K562 (cell line): ENCODE data around the gene ADM2. TPM values are rescaled to one million over a fixed set of nuclear protein-coding genes. Genes with fewer than 3 reads are reported as not detected.
A peak's percentile ranks its signal among the peaks of the same experiment; 100 is the strongest.

Experiments used
- ASH1L ChIP-seq: fragments of 450-650 bp; IDR thresholded peaks from 2 replicates; pipeline ENCODE4 v1.6.1; 2018; ENCODE audit warnings: borderline replicate concordance, mild to moderate bottlenecking, low read depth; ENCODE audit not compliant: partially characterized antibody
- CBX5 ChIP-seq: IDR thresholded peaks from 2 replicates; pipeline ENCODE4 v1.6.1; 2014; ENCODE audit warnings: low read depth, borderline replicate concordance
- ETV5 ChIP-seq: sonication (generic); formaldehyde crosslinking; IDR thresholded peaks from 2 replicates; pipeline ENCODE4 v1.4.0; 2020; ENCODE audit warnings: low read depth, mild to moderate bottlenecking, missing genetic modification reagents
- FOS ChIP-seq: IDR thresholded peaks from 3 replicates; pipeline ENCODE4 v1.6.1; 2011; ENCODE audit not compliant: insufficient read length; ENCODE audit errors: extremely low read depth
- HDAC8 ChIP-seq: fragments of 450-650 bp; IDR thresholded peaks from 2 replicates; pipeline ENCODE4 v1.6.1; 2016; ENCODE audit warnings: mild to moderate bottlenecking, missing genetic modification characterization, moderate library complexity, missing compliant biosample characterization
- MAFF ChIP-seq: IDR thresholded peaks from 2 replicates; pipeline ENCODE4 v1.6.1; 2012; ENCODE audit warnings: low read length, improper control_type of control experiment
- NBN ChIP-seq: fragments of 450-650 bp; IDR thresholded peaks from 2 replicates; pipeline ENCODE4 v1.6.1; 2016; ENCODE audit warnings: low read depth, mild to moderate bottlenecking
- NFYB ChIP-seq: IDR thresholded peaks from 2 replicates; pipeline ENCODE4 v1.6.1; 2011; ENCODE audit warnings: mild to moderate bottlenecking, moderate library complexity; ENCODE audit not compliant: insufficient read length; ENCODE audit errors: extremely low read depth
- PCBP1 ChIP-seq: fragments of 200-400 bp; formaldehyde crosslinking; IDR thresholded peaks from 2 replicates; pipeline ENCODE4 v1.6.1; 2018; ENCODE audit warnings: mild to moderate bottlenecking, low read depth, low read length; ENCODE audit not compliant: poor library complexity, severe bottlenecking
- RBM34 ChIP-seq: fragments of 200-400 bp; formaldehyde crosslinking; IDR thresholded peaks from 2 replicates; pipeline ENCODE4 v1.6.1; 2018; ENCODE audit warnings: low read length, borderline replicate concordance; ENCODE audit not compliant: insufficient read depth
- TSC22D4 ChIP-seq: fragments of 450-650 bp; IDR thresholded peaks from 2 replicates; pipeline ENCODE4 v1.6.1; 2016; ENCODE audit warnings: missing genetic modification characterization, missing biosample characterization, control low read depth
- XRCC3 ChIP-seq: fragments of 450-650 bp; IDR thresholded peaks from 2 replicates; pipeline ENCODE4 v1.6.1; 2017; ENCODE audit warnings: mild to moderate bottlenecking, moderate library complexity
- ZC3H8 ChIP-seq: fragments of 450-650 bp; IDR thresholded peaks from 2 replicates; pipeline ENCODE4 v1.6.1; 2017
- ZEB2 ChIP-seq: fragments of 450-650 bp; IDR thresholded peaks from 2 replicates; pipeline ENCODE4 v1.6.1; 2016
- ZFX ChIP-seq: sonication (generic); formaldehyde crosslinking; IDR thresholded peaks from 2 replicates; pipeline ENCODE4 v1.8.0; 2022; ENCODE audit warnings: mild to moderate bottlenecking, missing genetic modification reagents, moderate library complexity
- ZNF354B ChIP-seq: fragments of 250-450 bp; sonication (Bioruptor Pico); IDR thresholded peaks from 2 replicates; pipeline ENCODE4 v1.4.0; 2020
- ZNF695 ChIP-seq: fragments of 450-650 bp; formaldehyde crosslinking; IDR thresholded peaks from 2 replicates; pipeline ENCODE4 v1.4.0; 2020; ENCODE audit warnings: mild to moderate bottlenecking, moderate library complexity
- polyA plus RNA-seq, 8 experiments: library from polyadenylated mRNA; depleted of rRNA in 4 of 8; stranded (reverse) in 5 of 8; unstranded in 3 of 8; fragments of >200 nt; fragmentation: Nextera tagmentation in 2 of 8; fragmentation: Illumina TruSeq in 1 of 8; extraction: Ambion mirVana in 2 of 8; extraction: Trizol in 1 of 8; gene quantifications; 2 replicates each; pipeline versions ENCODE4 v1.2.1 to v1.2.3, GENCODE V29; 2011 to 2014; ENCODE audit warnings: inconsistent platforms in 1 of 8, missing spikeins in 1 of 8
- total RNA-seq, 7 experiments: library from RNA; depleted of rRNA in 6 of 7; stranded (reverse); fragments of >200 nt in 6 of 7; fragmentation: Illumina TruSeq in 2 of 7; extraction: Trizol in 2 of 7; gene quantifications; 2 replicates each; pipeline versions ENCODE4 v1.2.1 to v1.2.3, GENCODE V29; 2011 to 2021; ENCODE audit warnings: low replicate concordance in 1 of 7
- TF ChIP-seq, protein P1 (sequence below): sonication (generic); formaldehyde crosslinking; IDR thresholded peaks from 2 replicates; pipeline ENCODE4 v1.5.0; 2020; ENCODE audit warnings: missing genetic modification reagents
- TF ChIP-seq, protein P2 (sequence below), 2 experiments: IDR thresholded peaks in 1 of 2; conservative IDR thresholded peaks in 1 of 2; 2 replicates each; pipeline ENCODE4 v1.6.1; 2016; ENCODE audit warnings: low read depth in 2 of 2, mild to moderate bottlenecking in 1 of 2, missing compliant biosample characterization in 1 of 2, missing genetic modification characterization in 1 of 2, moderate library complexity in 1 of 2
- TF ChIP-seq, protein P3 (sequence below), 2 experiments: fragments of 450-650 bp in 1 of 2; sonication (generic) in 1 of 2; formaldehyde crosslinking in 1 of 2; IDR thresholded peaks in 1 of 2; conservative IDR thresholded peaks in 1 of 2; 2 replicates each; pipeline versions ENCODE4 v1.6.1 to v1.8.1; 2016 to 2023; ENCODE audit warnings: mild to moderate bottlenecking in 2 of 2, moderate library complexity in 2 of 2, inconsistent platforms in 1 of 2, missing genetic modification reagents in 1 of 2
- TF ChIP-seq, protein P4 (sequence below): sonication (generic); formaldehyde crosslinking; IDR thresholded peaks from 2 replicates; pipeline ENCODE4 v1.9.0; 2022; ENCODE audit warnings: mild to moderate bottlenecking, missing genetic modification reagents
- TF ChIP-seq, protein P5 (sequence below): fragments of 250-450 bp; sonication (Bioruptor Pico); IDR thresholded peaks from 2 replicates; pipeline ENCODE4 v1.5.1; 2021; ENCODE audit warnings: mild to moderate bottlenecking

Gene ADM2
- total and polyA plus RNA-seq, 9 of the 15 experiments (the other 6 are each of a cell fraction or from before 2014, with no cell fraction given), result 0.11 to 5.1 (median 0.38) TPM

DNA sequence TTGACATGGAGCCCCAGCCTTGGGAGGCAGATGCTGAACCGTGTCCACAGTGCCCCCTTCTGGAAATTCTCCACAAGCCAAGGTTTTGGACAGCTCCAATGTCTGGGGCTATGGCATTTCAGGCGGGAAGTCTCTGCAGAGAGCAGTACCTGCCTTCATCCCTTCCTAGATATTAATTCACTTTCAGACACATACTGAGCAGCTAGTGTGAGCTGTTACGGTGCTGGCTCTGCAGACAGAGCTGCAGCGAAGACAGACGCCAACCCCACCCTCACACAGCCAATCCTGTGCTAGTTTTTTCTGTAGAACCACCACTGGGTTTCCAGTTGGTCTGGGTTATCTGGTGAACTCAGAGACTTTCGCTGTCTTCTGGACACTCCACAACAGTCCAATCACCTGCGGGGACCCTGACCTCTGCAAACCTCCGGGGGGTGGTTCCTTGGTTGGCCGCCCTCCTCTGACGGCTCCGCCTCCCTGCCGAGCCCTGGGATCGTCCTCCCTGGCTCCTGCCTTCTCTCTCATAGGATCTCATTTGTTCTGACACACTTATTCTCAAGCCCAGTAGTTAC is 17.1 kb downstream of the ADM2 start (continued):
- no peak for TF ChIP-seq RBM34
- TF ChIP-seq, protein P1, sequence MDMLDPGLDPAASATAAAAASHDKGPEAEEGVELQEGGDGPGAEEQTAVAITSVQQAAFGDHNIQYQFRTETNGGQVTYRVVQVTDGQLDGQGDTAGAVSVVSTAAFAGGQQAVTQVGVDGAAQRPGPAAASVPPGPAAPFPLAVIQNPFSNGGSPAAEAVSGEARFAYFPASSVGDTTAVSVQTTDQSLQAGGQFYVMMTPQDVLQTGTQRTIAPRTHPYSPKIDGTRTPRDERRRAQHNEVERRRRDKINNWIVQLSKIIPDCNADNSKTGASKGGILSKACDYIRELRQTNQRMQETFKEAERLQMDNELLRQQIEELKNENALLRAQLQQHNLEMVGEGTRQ (CRISPR knock-in tag), result no peak
- no peak for TF ChIP-seq ZNF354B
- no peak for TF ChIP-seq FOS
- TF ChIP-seq MAFF, result no peak
- TF ChIP-seq, protein P2, sequence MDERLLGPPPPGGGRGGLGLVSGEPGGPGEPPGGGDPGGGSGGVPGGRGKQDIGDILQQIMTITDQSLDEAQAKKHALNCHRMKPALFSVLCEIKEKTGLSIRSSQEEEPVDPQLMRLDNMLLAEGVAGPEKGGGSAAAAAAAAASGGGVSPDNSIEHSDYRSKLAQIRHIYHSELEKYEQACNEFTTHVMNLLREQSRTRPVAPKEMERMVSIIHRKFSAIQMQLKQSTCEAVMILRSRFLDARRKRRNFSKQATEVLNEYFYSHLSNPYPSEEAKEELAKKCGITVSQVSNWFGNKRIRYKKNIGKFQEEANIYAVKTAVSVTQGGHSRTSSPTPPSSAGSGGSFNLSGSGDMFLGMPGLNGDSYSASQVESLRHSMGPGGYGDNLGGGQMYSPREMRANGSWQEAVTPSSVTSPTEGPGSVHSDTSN (CRISPR knock-in tag; IDR thresholded peaks at IDR 0.05; ENCODE audit: low read depth), result no peak
- TF ChIP-seq, protein P2 (tag; conservative IDR thresholded peaks at IDR 0.05; ENCODE audit: low read depth), result no peak
- peak; percentile 44; the same call in 1 of the 2 replicates for TF ChIP-seq NBN
- TF ChIP-seq TSC22D4 (tag), result no peak
- no peak for TF ChIP-seq ZNF695
- no peak for TF ChIP-seq HDAC8 (tag)
- no peak for TF ChIP-seq ASH1L
- no peak for TF ChIP-seq PCBP1
- TF ChIP-seq XRCC3, result no peak
- TF ChIP-seq CBX5, result no peak
- TF ChIP-seq, protein P3, sequence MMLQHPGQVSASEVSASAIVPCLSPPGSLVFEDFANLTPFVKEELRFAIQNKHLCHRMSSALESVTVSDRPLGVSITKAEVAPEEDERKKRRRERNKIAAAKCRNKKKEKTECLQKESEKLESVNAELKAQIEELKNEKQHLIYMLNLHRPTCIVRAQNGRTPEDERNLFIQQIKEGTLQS (IDR thresholded peaks at IDR 0.05), result no peak
- TF ChIP-seq, protein P3 (CRISPR knock-in tag; conservative IDR thresholded peaks at IDR 0.05), result no peak
- TF ChIP-seq, protein P4, sequence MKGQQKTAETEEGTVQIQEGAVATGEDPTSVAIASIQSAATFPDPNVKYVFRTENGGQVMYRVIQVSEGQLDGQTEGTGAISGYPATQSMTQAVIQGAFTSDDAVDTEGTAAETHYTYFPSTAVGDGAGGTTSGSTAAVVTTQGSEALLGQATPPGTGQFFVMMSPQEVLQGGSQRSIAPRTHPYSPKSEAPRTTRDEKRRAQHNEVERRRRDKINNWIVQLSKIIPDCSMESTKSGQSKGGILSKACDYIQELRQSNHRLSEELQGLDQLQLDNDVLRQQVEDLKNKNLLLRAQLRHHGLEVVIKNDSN (CRISPR knock-in tag), result no peak
- TF ChIP-seq NFYB, result no peak
- TF ChIP-seq ZEB2, result no peak; the same call in 1 of the 2 replicates
- TF ChIP-seq, protein P5, sequence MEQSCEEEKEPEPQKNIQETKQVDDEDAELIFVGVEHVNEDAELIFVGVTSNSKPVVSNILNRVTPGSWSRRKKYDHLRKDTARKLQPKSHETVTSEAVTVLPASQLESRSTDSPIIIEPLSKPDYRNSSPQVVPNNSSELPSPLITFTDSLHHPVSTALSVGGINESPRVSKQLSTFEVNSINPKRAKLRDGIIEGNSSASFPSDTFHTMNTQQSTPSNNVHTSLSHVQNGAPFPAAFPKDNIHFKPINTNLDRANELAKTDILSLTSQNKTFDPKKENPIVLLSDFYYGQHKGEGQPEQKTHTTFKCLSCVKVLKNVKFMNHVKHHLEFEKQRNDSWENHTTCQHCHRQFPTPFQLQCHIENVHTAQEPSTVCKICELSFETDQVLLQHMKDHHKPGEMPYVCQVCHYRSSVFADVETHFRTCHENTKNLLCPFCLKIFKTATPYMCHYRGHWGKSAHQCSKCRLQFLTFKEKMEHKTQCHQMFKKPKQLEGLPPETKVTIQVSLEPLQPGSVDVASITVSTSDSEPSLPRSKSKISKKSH (CRISPR knock-in tag), result no peak
- no peak for TF ChIP-seq ETV5 (CRISPR knock-in tag)
- no peak for TF ChIP-seq ZFX (CRISPR knock-in tag)
- no peak for TF ChIP-seq ZC3H8
